GM21529 (cell line): ENCODE measurements around the gene MLLT3.
A peak's percentile ranks its signal among the peaks of the same experiment; 100 is the strongest.

ENCODE experiments used
- ATAC-seq: cut with Tn5 transposase; IDR thresholded peaks from one replicate; pipeline ENCODE4 v1.9.1; 2021; ENCODE audit not compliant: unreplicated experiment

The MLLT3 gene

DNA sequence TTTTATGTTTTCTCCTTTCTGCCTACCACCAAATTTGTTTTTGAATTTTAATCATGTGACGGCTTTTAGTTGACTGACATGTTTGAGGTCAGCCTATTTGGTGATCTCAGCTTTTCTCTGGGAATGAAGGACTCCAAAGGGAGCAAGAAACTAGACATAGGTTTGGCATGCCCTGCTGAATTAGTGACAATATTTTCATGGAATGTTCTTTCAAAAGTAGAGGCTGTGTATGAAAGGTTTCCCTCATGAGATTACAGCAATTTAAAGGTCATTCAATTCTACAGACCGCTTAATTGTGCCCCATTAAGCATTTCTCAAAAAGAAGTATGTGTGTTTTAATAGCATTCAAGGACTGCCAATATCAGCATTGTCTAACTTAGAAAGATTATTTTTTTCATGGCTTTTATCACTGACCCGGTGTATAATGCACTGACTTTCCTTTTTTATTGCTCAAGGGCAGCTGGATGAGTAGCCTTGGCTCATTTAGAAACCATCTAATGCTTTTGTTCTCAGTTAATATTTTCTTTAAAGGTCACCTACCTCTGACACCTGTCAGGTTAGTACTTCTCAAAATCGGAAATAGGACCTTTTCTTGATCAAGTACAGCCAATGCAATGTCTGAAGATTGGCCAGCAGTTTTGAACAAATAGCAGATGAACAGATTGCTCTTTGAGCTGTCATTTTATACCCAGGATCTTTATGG, 8.1 kb upstream of the MLLT3 start:
- ATAC-seq = no peak

DNA sequence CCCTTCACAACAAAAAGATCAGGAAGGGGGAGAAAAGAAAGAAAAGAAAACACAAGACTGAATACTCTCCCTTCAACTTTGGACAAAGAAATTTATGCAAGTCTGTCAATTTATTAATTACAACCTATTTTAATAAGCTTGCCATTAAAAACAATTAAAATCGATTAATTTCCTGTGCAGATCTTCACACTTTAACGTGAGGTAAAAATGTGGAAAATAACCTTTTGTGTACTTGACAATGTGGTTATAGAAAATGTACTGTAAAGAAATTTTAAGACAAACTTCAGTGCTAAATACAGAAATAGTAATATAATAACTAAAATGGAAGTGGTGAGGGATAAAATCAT, 2.7 kb upstream of the MLLT3 start:
- no peak for ATAC-seq

GRCh38 chr9:20624201-20625002, 2.1 kb upstream of the MLLT3 start:
- peak; percentile 25 for ATAC-seq

DNA sequence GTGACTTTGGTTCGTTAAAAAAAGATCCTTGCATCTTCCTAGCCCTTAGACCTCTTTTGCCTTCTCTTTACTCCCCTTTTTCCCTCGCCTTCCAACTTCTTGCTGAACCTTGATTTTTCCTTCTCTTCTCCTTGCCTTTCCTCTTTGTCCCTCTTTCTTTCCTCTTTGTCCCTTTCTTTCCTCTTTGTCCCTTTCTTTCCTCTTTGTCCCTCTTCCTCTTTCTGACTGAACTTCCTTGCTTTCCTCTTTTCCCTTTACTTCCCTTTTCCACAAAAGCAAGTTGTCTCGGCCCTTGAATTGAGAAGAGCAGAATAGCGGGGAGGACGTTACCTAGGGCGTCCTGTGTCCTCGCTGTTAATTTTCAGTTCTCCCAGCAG, 1.4 kb upstream of the MLLT3 start:
- ATAC-seq = no peak

- peak; percentile 5 for ATAC-seq
Observed at GRCh38 chr9:20623021-20623747, 885 bp upstream of the MLLT3 start.

DNA sequence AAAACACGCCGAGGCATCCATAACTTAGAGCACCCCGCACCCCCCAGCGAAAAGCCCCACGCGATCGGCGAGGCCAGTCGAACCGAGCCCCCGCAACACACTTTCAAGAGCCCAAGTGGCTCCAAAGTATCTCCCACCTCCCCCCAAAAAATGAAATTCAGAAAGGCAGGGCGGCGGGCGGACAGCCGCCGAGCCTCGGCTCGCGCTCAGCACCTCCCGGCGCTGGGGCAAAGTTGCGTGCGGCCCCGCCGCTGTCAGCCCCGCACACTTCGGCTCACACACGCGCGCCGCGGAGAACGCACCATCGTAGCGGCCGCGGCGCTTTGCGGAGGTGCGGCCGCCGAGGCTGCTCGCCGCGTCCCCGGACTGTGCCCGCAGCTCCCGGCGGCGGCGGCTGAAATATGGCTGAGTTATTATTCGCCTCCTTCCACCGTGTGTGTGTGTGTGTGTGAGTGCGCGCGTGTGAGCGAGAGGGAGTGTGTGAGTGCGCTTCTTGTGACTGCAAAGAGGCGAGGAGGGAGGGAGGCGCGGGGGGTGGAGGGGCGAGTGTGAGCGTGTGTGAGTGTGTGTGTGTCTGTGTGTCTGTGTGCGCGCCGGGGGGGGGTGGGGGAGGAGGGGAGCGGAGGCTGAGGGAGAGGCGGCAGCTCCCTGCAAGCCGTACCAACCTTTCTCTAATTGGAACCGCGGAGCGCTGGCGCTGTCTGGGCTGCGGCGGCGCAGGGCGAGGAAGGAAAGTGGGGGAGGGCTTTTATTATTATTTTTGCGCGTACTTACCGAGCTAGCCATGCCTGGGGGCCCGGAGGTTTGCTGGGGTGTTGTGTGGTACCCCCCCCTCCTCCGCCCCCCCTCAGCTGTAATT, 599 bp downstream of the MLLT3 start:
- peak; percentile 17 for ATAC-seq

DNA sequence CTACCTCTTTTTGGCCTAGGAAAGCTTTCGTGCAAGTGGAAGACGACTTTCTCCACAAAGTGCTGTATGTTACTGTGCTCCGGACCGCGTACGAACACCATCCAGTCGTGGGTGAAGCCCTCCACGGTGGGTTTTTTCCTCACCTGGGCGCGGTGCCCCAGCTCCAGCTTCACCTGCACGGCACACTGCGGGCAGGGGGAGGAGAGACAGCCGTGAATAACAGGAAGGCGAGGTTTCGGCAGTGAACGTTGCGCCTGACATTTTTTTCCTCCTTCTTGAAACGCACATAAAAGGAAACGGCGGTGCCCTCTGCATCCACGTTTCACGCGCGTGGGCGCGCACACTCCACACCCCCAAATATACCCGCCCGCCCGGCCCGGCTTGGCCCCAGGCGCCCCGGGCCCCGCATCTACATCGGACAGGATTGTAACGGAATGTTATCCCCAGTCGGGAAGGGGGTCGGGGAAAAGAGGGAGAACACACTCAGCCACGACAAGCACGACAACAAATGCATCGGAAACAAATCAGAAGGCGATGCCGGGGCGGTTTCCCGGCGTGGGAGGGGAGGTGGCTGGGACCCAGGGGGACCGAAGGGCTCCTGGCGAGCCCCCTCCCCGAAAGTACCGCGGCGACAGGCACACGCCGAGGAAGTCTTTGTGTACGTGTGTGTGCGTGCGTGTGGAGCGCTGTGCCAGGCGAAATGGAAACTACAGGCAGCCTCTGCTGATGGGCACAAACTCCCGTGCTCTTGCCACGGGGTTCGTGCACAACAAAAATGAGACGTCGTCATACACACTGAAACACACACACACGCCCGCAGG, 1.4 kb downstream of the MLLT3 start:
- ATAC-seq = no peak

- ATAC-seq = no peak
Observed at GRCh38 chr9:20619487-20620200, 2.7 kb downstream of the MLLT3 start.

DNA sequence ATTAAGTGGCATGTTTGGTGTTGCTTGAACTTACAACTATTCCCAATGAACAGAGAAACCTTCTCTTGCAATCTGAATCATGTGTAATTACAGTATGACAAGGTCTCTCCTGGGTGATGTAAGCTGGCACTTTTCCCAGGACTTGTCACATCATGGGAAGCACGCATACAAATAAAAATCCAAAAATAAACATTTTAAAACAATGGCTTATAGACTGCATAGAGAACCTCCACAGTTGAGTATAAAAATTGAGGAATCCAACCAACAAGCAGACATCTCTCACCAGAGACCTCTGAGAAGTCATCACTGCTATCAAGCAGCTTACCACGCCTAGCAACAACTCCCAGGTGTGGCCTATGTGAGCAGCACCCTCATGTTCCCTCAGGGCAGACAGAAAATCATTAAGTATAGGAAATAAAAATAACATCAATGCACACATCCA, 3.9 kb downstream of the MLLT3 start:
- no peak for ATAC-seq

DNA sequence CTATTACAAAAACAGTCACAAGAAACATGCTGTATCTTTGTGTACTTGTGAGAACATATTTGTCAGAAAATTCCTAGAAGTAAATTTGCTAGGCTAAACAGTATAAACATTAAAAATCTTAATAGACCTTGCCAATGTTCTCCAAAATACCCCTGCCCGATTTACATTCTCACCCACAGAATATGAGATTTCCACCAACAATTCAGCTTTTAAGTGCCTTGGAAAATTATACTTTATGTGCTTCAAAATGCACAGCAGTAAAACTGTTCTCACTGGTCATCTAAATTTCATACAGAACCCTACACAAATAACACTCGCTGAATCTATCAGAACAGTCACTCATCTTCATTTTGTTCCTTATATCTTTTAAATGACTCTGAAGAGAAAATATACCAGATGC, 5.5 kb downstream of the MLLT3 start:
- no peak for ATAC-seq

GRCh38 chr9:20614602-20615216, 7.6 kb downstream of the MLLT3 start:
- ATAC-seq = no peak

DNA sequence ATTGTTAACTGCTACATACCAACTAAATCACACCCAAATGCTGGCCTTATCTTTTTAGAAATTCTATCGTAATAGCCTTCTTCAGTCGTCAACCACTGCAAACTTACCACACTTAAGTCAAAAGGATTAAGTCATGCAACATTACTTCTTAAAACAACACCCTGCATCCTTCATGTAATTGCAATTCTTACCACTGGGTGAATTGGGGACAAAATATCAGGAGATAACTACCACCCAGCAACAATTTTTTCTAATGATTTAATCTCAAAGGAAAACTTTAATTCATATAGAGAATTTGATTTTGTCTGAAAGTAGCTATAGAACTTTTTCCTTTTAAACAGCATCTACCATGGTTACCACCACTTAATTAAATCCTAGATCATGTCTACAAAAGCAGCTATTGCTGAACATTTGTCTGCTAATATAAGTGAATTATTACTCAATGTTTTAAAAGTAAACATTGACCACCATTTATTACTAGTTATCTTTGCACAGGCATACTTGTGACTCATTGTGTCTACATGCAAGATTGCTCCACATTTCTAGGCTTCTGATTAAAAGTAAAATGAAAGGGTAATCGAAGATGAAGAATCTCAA, 10.5 kb downstream of the MLLT3 start:
- ATAC-seq = no peak

- ATAC-seq = no peak
Observed at GRCh38 chr9:20610591-20610990, 11.7 kb downstream of the MLLT3 start.

DNA sequence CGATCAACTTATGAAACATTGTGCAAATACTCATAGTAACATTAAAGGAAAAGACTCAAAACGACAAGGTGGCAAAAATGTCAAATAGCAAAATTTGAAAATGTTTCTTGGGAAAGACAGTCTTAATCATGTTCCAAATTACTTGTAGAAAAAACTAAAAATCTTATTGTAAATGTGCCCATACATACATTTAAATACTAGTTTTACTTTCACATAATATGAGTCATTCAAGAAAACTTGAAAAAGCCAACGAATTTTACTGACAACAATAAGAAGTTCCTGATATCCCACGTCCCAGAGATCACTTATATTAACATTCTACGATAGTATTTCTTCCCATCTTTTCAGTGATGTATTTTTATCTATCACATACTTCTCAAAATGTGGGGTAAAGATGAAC, 13.7 kb downstream of the MLLT3 start:
- no peak for ATAC-seq

DNA sequence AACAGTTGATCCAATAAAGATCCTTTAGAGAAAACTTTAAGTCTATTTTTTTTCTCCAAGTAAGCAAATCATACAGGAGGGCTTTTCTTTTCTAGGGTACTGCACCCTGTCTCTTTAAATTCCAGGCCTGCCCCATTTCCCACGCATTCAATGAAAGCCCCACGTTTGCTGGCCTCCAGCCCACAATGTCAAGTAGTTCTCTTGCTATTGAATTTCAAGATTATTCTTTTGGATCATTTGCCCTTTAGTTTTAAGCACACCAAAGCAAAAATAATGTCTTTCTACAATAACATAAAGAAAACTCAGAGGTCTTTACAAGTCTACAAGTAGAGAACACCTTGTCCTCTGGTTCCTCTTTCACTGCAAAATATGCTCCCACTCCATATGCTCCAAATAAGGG, 15.6 kb downstream of the MLLT3 start:
- ATAC-seq = no peak

GRCh38 chr9:20604562-20604961, 17.7 kb downstream of the MLLT3 start:
- peak; percentile 82 for ATAC-seq

DNA sequence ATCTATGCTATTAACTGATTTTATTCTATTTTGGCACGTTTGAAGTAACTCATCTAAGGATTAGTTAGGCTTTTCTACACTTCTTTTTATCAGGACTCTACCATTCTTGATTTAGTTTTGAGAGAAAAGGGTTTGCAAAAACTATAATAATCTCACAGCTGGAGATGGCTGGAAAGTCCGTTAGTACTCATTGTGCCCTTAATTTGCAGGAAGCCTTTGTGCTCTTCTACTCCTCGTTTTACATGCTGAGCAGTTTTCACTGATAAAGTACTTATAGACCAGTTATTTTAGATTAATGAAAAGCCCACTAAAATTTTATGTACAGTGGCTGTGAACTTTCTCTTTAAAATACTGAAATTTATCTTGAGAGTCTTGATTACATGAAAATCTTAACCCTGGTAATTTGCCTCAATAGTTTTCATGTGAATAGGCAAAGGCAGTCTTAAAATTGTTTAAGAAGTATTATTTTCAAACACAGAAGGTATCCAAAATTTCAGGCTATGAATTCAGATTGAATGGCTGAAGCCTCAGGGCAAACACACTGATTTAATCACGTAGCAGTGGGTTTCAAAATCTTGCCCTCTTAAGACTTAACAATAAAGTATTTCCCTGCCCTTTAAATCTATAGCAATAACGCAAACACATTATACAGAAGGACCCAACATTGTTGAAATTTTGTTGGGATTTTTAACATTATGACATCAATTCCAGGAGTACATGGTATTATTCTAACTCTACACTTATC, 18.6 kb downstream of the MLLT3 start:
- no peak for ATAC-seq

DNA sequence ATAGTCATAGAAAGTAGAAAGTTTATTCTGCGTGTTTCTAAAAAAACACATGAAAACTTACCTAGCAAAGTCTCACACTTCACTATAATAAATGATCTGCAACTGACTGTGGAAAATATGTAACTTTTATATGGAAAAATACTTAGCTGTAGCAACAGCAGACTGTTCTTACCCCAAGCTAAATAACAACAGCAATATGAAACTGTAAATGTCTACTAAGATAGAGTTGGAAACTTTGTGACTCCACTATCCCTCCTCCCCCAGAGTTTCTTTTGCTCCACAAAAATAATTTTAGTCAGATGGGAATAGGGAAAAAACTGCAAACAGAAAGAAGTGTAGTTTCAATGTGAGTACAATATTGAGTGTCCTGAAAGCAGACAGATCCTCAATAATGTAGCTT, 21.0 kb downstream of the MLLT3 start:
- ATAC-seq = no peak
